ENCODE measurements around the gene SLC6A9. TPM values are rescaled to one million over a fixed set of nuclear protein-coding genes. Genes with fewer than 3 reads are reported as not detected.

SLC6A9 gene
- total and polyA plus RNA-seq, 2 experiments from 2014 or later: 13.5 to 25.3 TPM

GRCh38 chr1:44067266-44068250, 36.3 kb upstream of the SLC6A9 start:
- Histone ChIP-seq H3K4me3 (no peak overlapping the region), H3K79me2 (no peaks in the 10 kb centered on the region), H4K20me1 (ENCODE audit: insufficient read depth, poor library complexity, severe bottlenecking) (no peaks in the 10 kb centered on the region), H3K27me3 (no peaks in the 10 kb centered on the region), H3K4me2 (no peak overlapping the region), H2AFZ (no peak overlapping the region), H3K27ac (no peak overlapping the region), H3K4me1 (ENCODE audit: insufficient read depth) (peaks cover 3% of the 10 kb centered on the region), H3K9me3 (ENCODE audit: low read depth) (no peaks in the 10 kb centered on the region), H3K36me3 (replicated peaks; ENCODE audit: insufficient read depth, low read depth) (no peaks in the 10 kb centered on the region), H3K9me2 (replicated peaks; ENCODE audit: insufficient read depth) (no peaks in the 10 kb centered on the region)
- 68% methylated on average over 6 of the region's 6 CpGs for WGBS (ENCODE audit: low lambda C conversion rate, missing lambda C conversion rate)
- no peak for TF ChIP-seq EZH2phosphoT487 (IDR thresholded peaks at IDR 0.05; ENCODE audit: low read depth, severe bottlenecking, unreplicated experiment)
- TF ChIP-seq CTCF (IDR thresholded peaks at IDR 0.05; ENCODE audit: poor library complexity): no peak
- DNase-seq (ENCODE audit: low spot score): no peak

- no peaks in the 10 kb centered on the region for H3K9me3 ChIP-seq (ENCODE audit: low read depth)
- 91% methylated on average over 5 of the region's 5 CpGs for WGBS (ENCODE audit: low lambda C conversion rate, missing lambda C conversion rate)
Observed at GRCh38 chr1:44062656-44063179, 31.5 kb upstream of the SLC6A9 start.

DNA sequence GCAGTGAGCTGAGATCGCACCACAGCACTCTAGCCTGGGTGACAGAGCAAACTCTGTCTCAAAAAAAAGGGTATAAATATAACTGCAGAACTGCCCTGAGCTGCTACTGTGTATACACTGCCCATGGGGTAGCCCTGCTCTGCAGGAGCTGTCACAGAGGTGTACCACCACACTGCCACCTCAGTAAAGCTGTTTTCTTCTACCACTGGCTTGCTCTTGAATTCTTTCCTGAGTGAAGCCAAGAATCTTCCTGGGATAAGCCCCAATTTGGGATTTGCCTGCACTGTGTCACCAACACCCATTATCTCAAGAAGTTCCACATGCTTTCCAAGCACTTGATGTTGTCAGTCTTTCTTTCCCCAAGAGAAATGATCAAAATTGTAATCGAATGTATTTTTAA, 30.6 kb upstream of the SLC6A9 start:
- TF ChIP-seq EZH2 (IDR thresholded peaks at IDR 0.05; ENCODE audit: borderline replicate concordance) (no peak), CTCF (IDR thresholded peaks at IDR 0.05; ENCODE audit: poor library complexity) (no peak), EZH2phosphoT487 (IDR thresholded peaks at IDR 0.05; ENCODE audit: low read depth, severe bottlenecking, unreplicated experiment) (no peak)
- Histone ChIP-seq H3K79me2 (no peaks in the 10 kb centered on the region), H3K4me3 (no peak overlapping the region), H3K27me3 (no peaks in the 10 kb centered on the region), H3K9me2 (replicated peaks; ENCODE audit: insufficient read depth) (no peaks in the 10 kb centered on the region), H2AFZ (no peak overlapping the region), H4K20me1 (ENCODE audit: insufficient read depth, poor library complexity, severe bottlenecking) (no peaks in the 10 kb centered on the region), H3K4me2 (no peak overlapping the region), H3K27ac (no peak overlapping the region), H3K36me3 (replicated peaks; ENCODE audit: insufficient read depth, low read depth) (no peaks in the 10 kb centered on the region), H3K4me1 (ENCODE audit: insufficient read depth) (no peaks in the 10 kb centered on the region), H3K9me3 (ENCODE audit: low read depth) (no peaks in the 10 kb centered on the region)
- WGBS (ENCODE audit: low lambda C conversion rate, missing lambda C conversion rate): 94% methylated on average over 2 of the region's 2 CpGs
- no peak for DNase-seq (ENCODE audit: low spot score)

More at GRCh38 chr1:44062656-44063179, 31.5 kb upstream of the SLC6A9 start:
- DNase-seq (ENCODE audit: low spot score): no peak
- Histone ChIP-seq H3K79me2 (no peaks in the 10 kb centered on the region), H4K20me1 (ENCODE audit: insufficient read depth, poor library complexity, severe bottlenecking) (no peaks in the 10 kb centered on the region), H3K36me3 (replicated peaks; ENCODE audit: insufficient read depth, low read depth) (no peaks in the 10 kb centered on the region), H3K4me2 (no peak overlapping the region), H2AFZ (no peak overlapping the region), H3K4me3 (no peak overlapping the region), H3K27ac (no peak overlapping the region), H3K27me3 (no peaks in the 10 kb centered on the region), H3K9me2 (replicated peaks; ENCODE audit: insufficient read depth) (no peaks in the 10 kb centered on the region), H3K4me1 (ENCODE audit: insufficient read depth) (no peaks in the 10 kb centered on the region)
- no peak for TF ChIP-seq CTCF (IDR thresholded peaks at IDR 0.05; ENCODE audit: poor library complexity)

All from hepatocyte (in vitro differentiated cells).